GM10248 (cell line): ENCODE data around the gene OLFML1.

Source experiments
- CTCF ChIA-PET: fragments of 300-600 bp; sonication (Branson Sonifier 250); formaldehyde crosslinking; extraction: SDS; loops from one replicate; lab custom pipeline; 2021; ENCODE audit warnings: antibody characterized with exemption; lab: Yijun Ruan, JAX
- POLR2A ChIA-PET: fragments of 350-650 bp; sonication (Branson Sonifier 250); formaldehyde crosslinking; extraction: SDS; loops from one replicate; lab custom pipeline; 2020; ENCODE audit warnings: antibody characterized with exemption; lab: Yijun Ruan, JAX
- DNase-seq: peaks from one replicate; pipeline ENCODE4 v3.0.0; 2012; ENCODE audit errors: extremely low spot score
- CTCF ChIP-seq: IDR thresholded peaks from 2 replicates; pipeline ENCODE4 v1.5.1; 2012; ENCODE audit warnings: mild to moderate bottlenecking, low read depth; ENCODE audit errors: extremely low read depth, missing control alignments, control extremely low read depth

OLFML1 gene

GRCh38 chr11:7490054-7490453, 4.7 kb downstream of the OLFML1 start:
- POLR2A ChIA-PET = no interaction called here
- no peak for DNase-seq
- CTCF ChIA-PET = interaction anchor here (0.9 to 3.0 kb wide), 9 partner anchors 8 to 205 kb away, joined by 3 to 13 read pairs (median 4); no protein-coding TSS in a partner anchor

GRCh38 chr11:7490535-7490934, 5.2 kb downstream of the OLFML1 start:
- no peak for TF ChIP-seq CTCF
- ChIA-PET CTCF (interaction anchor here (0.9 to 3.0 kb wide), 10 partner anchors 8 to 205 kb away, joined by 3 to 13 read pairs (median 4); no protein-coding TSS in a partner anchor), POLR2A (no interaction called here)
- DNase-seq = no peak

More at GRCh38 chr11:7490054-7490453, 4.7 kb downstream of the OLFML1 start:
- no peak for TF ChIP-seq CTCF

GRCh38 chr11:7492253-7492652, 6.9 kb downstream of the OLFML1 start:
- ChIA-PET POLR2A (no interaction called here), CTCF (interaction anchor here (1.8 kb wide), 2 partner anchors 9 to 21 kb away, joined by 5 to 7 read pairs; no protein-coding TSS in a partner anchor)
- DNase-seq = no peak
- no peak for TF ChIP-seq CTCF

- no peak for TF ChIP-seq CTCF
- POLR2A ChIA-PET = no interaction called here
- DNase-seq = no peak
- CTCF ChIA-PET = interaction anchor here (1.3 to 5.6 kb wide), 3 partner anchors 13 to 50 kb away, joined by 3 to 28 read pairs (median 9); partner anchors contain the start of gene PPFIBP2
Observed at GRCh38 chr11:7493670-7494069, 8.4 kb downstream of the OLFML1 start.

- DNase-seq = no peak
- POLR2A ChIA-PET = no interaction called here
- no peak for TF ChIP-seq CTCF
- CTCF ChIA-PET = interaction anchor here (1.3 to 5.6 kb wide), 4 partner anchors 11 to 50 kb away, joined by 3 to 28 read pairs (median 6); partner anchors contain the start of gene PPFIBP2
Observed at GRCh38 chr11:7494086-7494745, 8.9 kb downstream of the OLFML1 start.

- POLR2A ChIA-PET = no interaction called here
- DNase-seq = peak; percentile 58
- CTCF ChIA-PET = interaction anchor here (0.9 to 5.6 kb wide), 7 partner anchors 9 to 170 kb away, joined by 3 to 28 read pairs (median 3); partner anchors contain the start of genes OLFML1 and PPFIBP2
- TF ChIP-seq CTCF = no peak
Observed at GRCh38 chr11:7495882-7496551, 10.7 kb downstream of the OLFML1 start.
